Small intestine (tissue), 7 donors: ENCODE measurements around the gene SLC5A10. TPM values are rescaled to one million over a fixed set of nuclear protein-coding genes. Genes with fewer than 3 reads are reported as not detected.

Source experiments
- DNase-seq, 2 donors: peaks; one replicate each; pipeline versions ENCODE4 v3.0.0 to v3.0.0-alpha.2; 2013
- FAIRE-seq: peaks from 2 replicates; lab custom pipeline; 2012; peaks lifted over from hg19 to GRCh38; lab: Jason Lieb, UNC
- H3K27ac ChIP-seq, 3 donors: one replicate each; pipeline ENCODE4 v1.5.1; 2013; ENCODE audit warnings: low read length in 2 of 3, mild to moderate bottlenecking in 2 of 3, control low read depth in 1 of 3, inconsistent platforms in 1 of 3, low read depth in 1 of 3, moderate library complexity in 1 of 3
- H3K27me3 ChIP-seq, 3 donors: one replicate each; pipeline ENCODE4 v1.6.1; 2013; ENCODE audit warnings: low read length in 3 of 3, inconsistent platforms in 1 of 3; ENCODE audit not compliant: control insufficient read depth in 3 of 3, insufficient read depth in 3 of 3
- H3K36me3 ChIP-seq, 3 donors: one replicate each; pipeline ENCODE4 v1.6.1; 2013; ENCODE audit warnings: low read length in 3 of 3, inconsistent platforms in 1 of 3, low read depth in 1 of 3, mild to moderate bottlenecking in 1 of 3, moderate library complexity in 1 of 3; ENCODE audit not compliant: control insufficient read depth in 3 of 3, insufficient read depth in 2 of 3
- H3K4me1 ChIP-seq, 3 donors: one replicate each; pipeline ENCODE4 v1.6.1; 2013; ENCODE audit warnings: low read length in 2 of 3, inconsistent platforms in 1 of 3, low read depth in 1 of 3, mild to moderate bottlenecking in 1 of 3, moderate library complexity in 1 of 3; ENCODE audit not compliant: control insufficient read depth in 3 of 3, insufficient read depth in 2 of 3
- H3K4me3 ChIP-seq, 3 donors: one replicate each; pipeline ENCODE4 v1.5.1; 2013; ENCODE audit warnings: low read length in 3 of 3, control low read depth in 1 of 3, inconsistent platforms in 1 of 3, low read depth in 1 of 3, mild to moderate bottlenecking in 1 of 3, moderate library complexity in 1 of 3
- H3K9me3 ChIP-seq, 2 donors: one replicate each; pipeline ENCODE4 v1.6.1; 2013; ENCODE audit warnings: low read depth in 1 of 2, low read length in 1 of 2; ENCODE audit not compliant: control insufficient read depth in 2 of 2, insufficient read depth in 1 of 2
- WGBS, 3 donors: extraction: QIAGEN DNeasy Blood & Tissue Kit; methylation state at CpG; one replicate each; pipeline ENCODE4 v1.1.7; 2013; 5-methylcytosine and 5-hydroxymethylcytosine counted together
- polyA plus RNA-seq, 4 donors: library from polyadenylated mRNA; stranded (reverse) in 3 of 4; unstranded in 1 of 4; fragments of 200-250 nt in 3 of 4; fragments of 120-200 nt in 1 of 4; gene quantifications; one replicate each; pipeline versions ENCODE4 v1.2.1 to v1.2.3, GENCODE V29; 2013
- donor health status: healthy with polysubstance abuse.
- donor health status: control.
- donor health status: control.
- donor health status: Bipolar disorder and iron deficiency.
- donor health status: healthy.

SLC5A10 gene
- polyA plus RNA-seq, 4 donors: 0.09 to 0.27 (median 0.22) TPM; not detected in 1

GRCh38 chr17:18986541-18987229 lies 34.7 kb downstream of the SLC5A10 start:
- H3K27me3 ChIP-seq: no peaks in the 10 kb centered on the region
- peaks cover 7 to 70% (median 8%) of the 10 kb centered on the region in 3 donors for H3K4me1 ChIP-seq
- H3K36me3 ChIP-seq: peaks cover 0 to 97% (median 12%) of the 10 kb centered on the region in 3 donors
- DNase-seq (no peak), FAIRE-seq (no peak)
- no peak overlapping the region for H3K4me3 ChIP-seq
- peaks cover 0 to 5% of the 10 kb centered on the region in 2 donors for H3K9me3 ChIP-seq
- H3K27ac ChIP-seq: no peak overlapping the region
- WGBS, 3 donors: 81 to 91% (median 84%) methylated on average over 21 of the region's 21 CpGs

GRCh38 chr17:18987230-18987610 lies 35.3 kb downstream of the SLC5A10 start:
- no peak for FAIRE-seq
- H3K9me3 ChIP-seq: peaks cover 0 to 5% of the 10 kb centered on the region in 2 donors
- peaks cover 0 to 98% (median 12%) of the 10 kb centered on the region in 3 donors for H3K36me3 ChIP-seq
- H3K27ac ChIP-seq: peak overlapping the region in 1 of 3 donors; percentile 87
- H3K4me1 ChIP-seq: peaks cover 7 to 64% (median 7%) of the 10 kb centered on the region in 3 donors
- no peaks in the 10 kb centered on the region for H3K27me3 ChIP-seq
- no peak for DNase-seq
- no peak overlapping the region for H3K4me3 ChIP-seq
- WGBS, 3 donors: 93 to 94% (median 93%) methylated on average over 9 of the region's 9 CpGs

GRCh38 chr17:18987862-18988545 lies 36.0 kb downstream of the SLC5A10 start:
- Histone ChIP-seq H3K27me3 (no peaks in the 10 kb centered on the region), H3K36me3 (peaks cover 0 to 98% (median 12%) of the 10 kb centered on the region in 3 donors), H3K4me3 (no peak overlapping the region), H3K4me1 (peaks cover 0 to 57% (median 4%) of the 10 kb centered on the region in 3 donors), H3K9me3 (peaks cover 0 to 5% of the 10 kb centered on the region in 2 donors), H3K27ac (peak overlapping the region; percentile 15 to 89 (median 87))
- 50 to 75% (median 68%) methylated on average over 14 of the region's 14 CpGs for WGBS, 3 donors
- FAIRE-seq (no peak), DNase-seq (peak in 1 of 2 donors; percentile 79)

- peak overlapping the region; percentile 15 to 93 (median 89) for H3K27ac ChIP-seq
- FAIRE-seq (no peak), DNase-seq (peak; percentile 93 to 94)
- H3K36me3 ChIP-seq: peaks cover 0 to 98% (median 9%) of the 10 kb centered on the region in 3 donors
- peaks cover 0 to 53% (median 3%) of the 10 kb centered on the region in 3 donors for H3K4me1 ChIP-seq
- H3K27me3 ChIP-seq: no peaks in the 10 kb centered on the region
- H3K4me3 ChIP-seq: no peak overlapping the region
- 40 to 69% (median 44%) methylated on average over 9 of the region's 9 CpGs for WGBS, 3 donors
- H3K9me3 ChIP-seq: peaks cover 0 to 5% of the 10 kb centered on the region in 2 donors
Measured at GRCh38 chr17:18988546-18989173, 36.7 kb downstream of the SLC5A10 start.

GRCh38 chr17:18990331-18990730 lies 38.4 kb downstream of the SLC5A10 start:
- H3K27ac ChIP-seq: peak overlapping the region in 2 of 3 donors; percentile 53 to 93
- no peaks in the 10 kb centered on the region for H3K27me3 ChIP-seq
- DNase-seq (no peak), FAIRE-seq (no peak)
- no peak overlapping the region for H3K4me3 ChIP-seq
- peaks cover 0 to 6% of the 10 kb centered on the region in 2 donors for H3K9me3 ChIP-seq
- peaks cover 0 to 59% (median 3%) of the 10 kb centered on the region in 3 donors for H3K4me1 ChIP-seq
- 74 to 93% (median 83%) methylated on average over 6 of the region's 6 CpGs for WGBS, 3 donors
- H3K36me3 ChIP-seq: peaks cover 0 to 89% (median 9%) of the 10 kb centered on the region in 3 donors

GRCh38 chr17:18991531-18992315 lies 39.8 kb downstream of the SLC5A10 start:
- no peak overlapping the region for H3K4me3 ChIP-seq
- DNase-seq (no peak), FAIRE-seq (no peak)
- H3K27ac ChIP-seq: peak overlapping the region in 1 of 3 donors; percentile 93
- H3K4me1 ChIP-seq: peaks cover 0 to 61% (median 3%) of the 10 kb centered on the region in 3 donors
- no peaks in the 10 kb centered on the region for H3K27me3 ChIP-seq
- H3K36me3 ChIP-seq: peaks cover 0 to 84% (median 2%) of the 10 kb centered on the region in 3 donors
- 90 to 93% (median 91%) methylated on average over 20 of the region's 20 CpGs for WGBS, 3 donors
- H3K9me3 ChIP-seq: peaks cover 0 to 17% of the 10 kb centered on the region in 2 donors

- H3K4me3 ChIP-seq: no peak overlapping the region
- H3K36me3 ChIP-seq: peaks cover 0 to 84% (median 2%) of the 10 kb centered on the region in 3 donors
- peaks cover 0 to 17% of the 10 kb centered on the region in 2 donors for H3K9me3 ChIP-seq
- H3K27ac ChIP-seq: no peak overlapping the region
- H3K4me1 ChIP-seq: peaks cover 0 to 64% (median 3%) of the 10 kb centered on the region in 3 donors
- no peaks in the 10 kb centered on the region for H3K27me3 ChIP-seq
- DNase-seq (no peak), FAIRE-seq (no peak)
- 76 to 83% (median 82%) methylated on average over 22 of the region's 22 CpGs for WGBS, 3 donors
Measured at GRCh38 chr17:18992454-18993130, 40.6 kb downstream of the SLC5A10 start.
